CD14-positive monocyte (primary cell): ENCODE data around the gene EPO. TPM values are rescaled to one million over a fixed set of nuclear protein-coding genes. Genes with fewer than 3 reads are reported as not detected.

Experiments used
- DNase-seq, 3 donors: peaks; one replicate each; pipeline ENCODE4 v3.0.0-alpha.2; 2011 to 2022
- H2AFZ ChIP-seq: 2 replicates; pipeline ENCODE4 v1.6.0; 2012; ENCODE audit warnings: mild to moderate bottlenecking, low read depth, low read length, inconsistent platforms; ENCODE audit not compliant: insufficient read depth, poor library complexity, severe bottlenecking
- H3K27ac ChIP-seq, 2 donors: 1 replicate in 1 of 2; 2 replicates in 1 of 2; pipeline ENCODE4 v1.5.1; 2012 to 2013; ENCODE audit warnings: low read length in 2 of 2, control low read depth in 1 of 2, inconsistent platforms in 1 of 2, low read depth in 1 of 2, mild to moderate bottlenecking in 1 of 2
- H3K27me3 ChIP-seq, 2 donors: one replicate each; pipeline versions ENCODE4 v1.6.0 to v1.6.1; 2011 to 2013; ENCODE audit warnings: low read length in 2 of 2; ENCODE audit not compliant: control insufficient read depth in 2 of 2, insufficient read depth in 2 of 2
- H3K36me3 ChIP-seq, 2 donors: replicated peaks in 1 of 2; 1 replicate in 1 of 2; 2 replicates in 1 of 2; pipeline versions ENCODE4 v1.5.1 to v1.6.1; 2012 to 2013; ENCODE audit warnings: low read length in 2 of 2, control low read depth in 1 of 2, inconsistent platforms in 1 of 2, mild to moderate bottlenecking in 1 of 2; ENCODE audit not compliant: insufficient read depth in 2 of 2, control insufficient read depth in 1 of 2
- H3K4me1 ChIP-seq, 2 donors: 1 replicate in 1 of 2; 2 replicates in 1 of 2; pipeline versions ENCODE4 v1.5.1 to v1.6.1; 2012 to 2013; ENCODE audit warnings: low read length in 2 of 2, control low read depth in 1 of 2, inconsistent platforms in 1 of 2, mild to moderate bottlenecking in 1 of 2, moderate library complexity in 1 of 2; ENCODE audit not compliant: insufficient read depth in 2 of 2, control insufficient read depth in 1 of 2
- H3K4me2 ChIP-seq: replicated peaks from 2 replicates; pipeline ENCODE3; 2012; ENCODE audit warnings: low read length, moderate library complexity, mild to moderate bottlenecking; ENCODE audit not compliant: poor library complexity, severe bottlenecking; ENCODE audit errors: extremely low read depth
- H3K4me3 ChIP-seq, 3 experiments: fragments of 200-600 bp in 1 of 3; sonication (generic) in 1 of 3; replicated peaks in 1 of 3; 1 replicate in 2 of 3; 2 replicates in 1 of 3; pipeline ENCODE4 v1.5.1; 2011 to 2013; ENCODE audit warnings: low read length in 3 of 3, mild to moderate bottlenecking in 3 of 3, control low read depth in 2 of 3, low read depth in 2 of 3, inconsistent platforms in 1 of 3, moderate library complexity in 1 of 3
- H3K79me2 ChIP-seq: 2 replicates; pipeline ENCODE4 v1.6.0; 2012; ENCODE audit warnings: mild to moderate bottlenecking, control low read depth, inconsistent platforms, low read length, moderate library complexity; ENCODE audit not compliant: insufficient read depth
- H3K9ac ChIP-seq: 2 replicates; pipeline ENCODE4 v1.6.0; 2017; ENCODE audit warnings: low read length, mild to moderate bottlenecking; ENCODE audit not compliant: insufficient read depth, poor library complexity, severe bottlenecking
- H3K9me3 ChIP-seq, 2 donors: replicated peaks in 1 of 2; 1 replicate in 1 of 2; 2 replicates in 1 of 2; pipeline versions ENCODE4 v1.5.1 to v1.6.1; 2012 to 2013; ENCODE audit warnings: low read length in 2 of 2, control low read depth in 1 of 2; ENCODE audit not compliant: control insufficient read depth in 1 of 2, insufficient read depth in 1 of 2
- H4K20me1 ChIP-seq: 2 replicates; pipeline ENCODE4 v1.6.0; 2012; ENCODE audit warnings: mild to moderate bottlenecking, low read length, control low read depth, moderate library complexity; ENCODE audit not compliant: insufficient read depth
- H3K27ac Mint-ChIP-seq, 7 donors: one replicate each; pipeline ENCODE4 v1.8.0; 2020; ENCODE audit warnings: mild to moderate bottlenecking in 7 of 7, mixed read lengths in 7 of 7, moderate library complexity in 6 of 7, inconsistent platforms in 2 of 7
- H3K27me3 Mint-ChIP-seq, 3 donors: one replicate each; pipeline ENCODE4 v1.8.0; 2021 to 2022; ENCODE audit warnings: low read depth in 3 of 3, mild to moderate bottlenecking in 3 of 3, mixed read lengths in 3 of 3, moderate library complexity in 3 of 3, inconsistent platforms in 1 of 3
- H3K36me3 Mint-ChIP-seq, 2 donors: one replicate each; pipeline ENCODE4 v1.8.0; 2020; ENCODE audit warnings: mixed read lengths in 2 of 2, inconsistent platforms in 1 of 2, mild to moderate bottlenecking in 1 of 2
- H3K4me1 Mint-ChIP-seq: one replicate; pipeline ENCODE4 v1.8.0; 2020; ENCODE audit warnings: mild to moderate bottlenecking, mixed read lengths
- H3K4me3 Mint-ChIP-seq, 2 donors: one replicate each; pipeline ENCODE4 v1.8.0; 2020; ENCODE audit warnings: mild to moderate bottlenecking in 2 of 2, mixed read lengths in 2 of 2, moderate library complexity in 1 of 2
- H3K9me3 Mint-ChIP-seq, 7 donors: one replicate each; pipeline ENCODE4 v1.8.0; 2020 to 2022; ENCODE audit warnings: mixed read lengths in 7 of 7, mild to moderate bottlenecking in 6 of 7, moderate library complexity in 6 of 7, inconsistent platforms in 2 of 7
- CTCF ChIP-seq: fragments of 200-600 bp; IDR thresholded peaks from one replicate; pipeline ENCODE4 v1.8.0; 2022; ENCODE audit warnings: antibody characterized with exemption, mild to moderate bottlenecking
- WGBS: methylation state at CpG from one replicate; pipeline ENCODE4 v1.1.5; 2013; ENCODE audit warnings: missing lambda C conversion rate; ENCODE audit not compliant: insufficient coverage; 5-methylcytosine and 5-hydroxymethylcytosine counted together
- intact Hi-C, 2 donors: fragments of 100-400 bp; cut with micrococcal nuclease; formaldehyde crosslinking; loops; one replicate each; pipeline versions ENCODE4 v1.15.0 to v1.15.1; 2023
- polyA plus RNA-seq, 3 donors: library from polyadenylated mRNA; depleted of rRNA in 1 of 3; unstranded in 2 of 3; stranded (reverse) in 1 of 3; fragments of 300-500 nt in 2 of 3; fragments of >200 nt in 1 of 3; fragmentation: Illumina TruSeq in 2 of 3; gene quantifications; 1 replicate in 2 of 3; 2 replicates in 1 of 3; pipeline ENCODE4 v1.2.3, GENCODE V29; 2012 to 2021

Gene EPO
- polyA plus RNA-seq, 3 donors, result not detected

GRCh38 chr7:100686822-100687211 is 33.5 kb upstream of the EPO start:
- no peaks in the 10 kb centered on the region for H3K27me3 Mint-ChIP-seq
- DNase-seq, result no peak
- H3K79me2 ChIP-seq, result peaks cover 42% of the 10 kb centered on the region
- no peak overlapping the region for H2AFZ ChIP-seq
- no peak overlapping the region for H3K27ac Mint-ChIP-seq
- no peaks in the 10 kb centered on the region for H3K9me3 ChIP-seq
- 97% methylated on average over 9 of the region's 17 CpGs for WGBS
- peaks cover 42 to 71% of the 10 kb centered on the region in 2 donors for H3K36me3 Mint-ChIP-seq
- no peak overlapping the region for H3K4me3 ChIP-seq
- H3K27ac ChIP-seq, result no peak overlapping the region
- H3K9me3 Mint-ChIP-seq, result peaks cover 0 to 1% (median 0%) of the 10 kb centered on the region in 7 donors
- H3K4me1 Mint-ChIP-seq, result peaks cover 7% of the 10 kb centered on the region
- intact Hi-C loops, result no loop called here
- H3K9ac ChIP-seq, result no peak overlapping the region
- H3K4me2 ChIP-seq, result no peak overlapping the region
- H3K36me3 ChIP-seq, result peaks cover 70 to 84% of the 10 kb centered on the region in 2 donors
- H3K4me3 Mint-ChIP-seq, result no peak overlapping the region
- peaks cover 100% of the 10 kb centered on the region for H4K20me1 ChIP-seq
- TF ChIP-seq CTCF, result no peak
- no peaks in the 10 kb centered on the region for H3K27me3 ChIP-seq
- H3K4me1 ChIP-seq, result peaks cover 6 to 10% of the 10 kb centered on the region in 2 donors

GRCh38 chr7:100687261-100687660 is 33.0 kb upstream of the EPO start:
- intact Hi-C loops, result no loop called here
- no peak for TF ChIP-seq CTCF
- Histone ChIP-seq H3K36me3 (peaks cover 65 to 79% of the 10 kb centered on the region in 2 donors), H3K27me3 (no peaks in the 10 kb centered on the region), H3K79me2 (peaks cover 46% of the 10 kb centered on the region), H3K4me2 (no peak overlapping the region), H4K20me1 (peaks cover 100% of the 10 kb centered on the region), H3K9ac (no peak overlapping the region), H2AFZ (no peak overlapping the region), H3K4me3 (no peak overlapping the region), H3K4me1 (peaks cover 11 to 15% of the 10 kb centered on the region in 2 donors), H3K27ac (no peak overlapping the region), H3K9me3 (no peaks in the 10 kb centered on the region)
- 91% methylated on average over 15 of the region's 22 CpGs for WGBS
- no peak for DNase-seq
- Mint-ChIP-seq H3K27ac (no peak overlapping the region), H3K4me3 (no peak overlapping the region), H3K36me3 (peaks cover 42 to 69% of the 10 kb centered on the region in 2 donors), H3K27me3 (no peaks in the 10 kb centered on the region), H3K9me3 (peaks cover 0 to 1% (median 0%) of the 10 kb centered on the region in 7 donors), H3K4me1 (peaks cover 12% of the 10 kb centered on the region)
